VCaP (cell line): ENCODE results near the gene PDZD11.
"Not testable (repeated sequence)": the region's sequence is repeated elsewhere in the genome, so short reads cannot be mapped to it uniquely, and the experiment has no call there.

Experiments
- H3K27ac ChIP-seq: fragments of 450-650 bp; 2 replicates; pipeline ENCODE4 v1.5.1; 2017
- TF ChIP-seq, protein P1 (sequence below): fragments of 450-650 bp; conservative IDR thresholded peaks from 2 replicates; pipeline ENCODE4 v1.5.1; 2017; ENCODE audit warnings: mild to moderate bottlenecking, moderate library complexity

PDZD11 gene

DNA sequence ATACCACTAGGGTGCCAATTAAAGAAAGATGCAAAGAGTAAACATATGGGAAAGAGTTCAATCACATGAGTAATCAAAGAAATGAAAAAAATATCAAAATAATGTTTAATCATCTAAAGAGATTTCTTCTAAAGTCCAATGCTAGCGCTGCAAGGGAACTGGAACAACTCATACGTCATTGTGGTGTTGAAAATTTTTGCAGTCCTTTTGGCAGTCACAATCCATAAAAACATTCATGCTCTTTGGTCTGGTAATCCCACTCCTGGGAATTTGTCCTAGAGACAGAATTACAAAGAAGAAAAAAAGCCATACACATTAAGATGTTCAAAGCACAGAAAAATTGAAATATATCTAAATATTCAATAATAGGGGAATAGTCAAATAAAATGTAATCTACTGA, 34.3 kb downstream of the PDZD11 start:
- H3K27ac ChIP-seq = no peak overlapping the region
- TF ChIP-seq, protein P1, sequence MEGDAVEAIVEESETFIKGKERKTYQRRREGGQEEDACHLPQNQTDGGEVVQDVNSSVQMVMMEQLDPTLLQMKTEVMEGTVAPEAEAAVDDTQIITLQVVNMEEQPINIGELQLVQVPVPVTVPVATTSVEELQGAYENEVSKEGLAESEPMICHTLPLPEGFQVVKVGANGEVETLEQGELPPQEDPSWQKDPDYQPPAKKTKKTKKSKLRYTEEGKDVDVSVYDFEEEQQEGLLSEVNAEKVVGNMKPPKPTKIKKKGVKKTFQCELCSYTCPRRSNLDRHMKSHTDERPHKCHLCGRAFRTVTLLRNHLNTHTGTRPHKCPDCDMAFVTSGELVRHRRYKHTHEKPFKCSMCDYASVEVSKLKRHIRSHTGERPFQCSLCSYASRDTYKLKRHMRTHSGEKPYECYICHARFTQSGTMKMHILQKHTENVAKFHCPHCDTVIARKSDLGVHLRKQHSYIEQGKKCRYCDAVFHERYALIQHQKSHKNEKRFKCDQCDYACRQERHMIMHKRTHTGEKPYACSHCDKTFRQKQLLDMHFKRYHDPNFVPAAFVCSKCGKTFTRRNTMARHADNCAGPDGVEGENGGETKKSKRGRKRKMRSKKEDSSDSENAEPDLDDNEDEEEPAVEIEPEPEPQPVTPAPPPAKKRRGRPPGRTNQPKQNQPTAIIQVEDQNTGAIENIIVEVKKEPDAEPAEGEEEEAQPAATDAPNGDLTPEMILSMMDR = no peak

- TF ChIP-seq, protein P1 = no peak
- no peak overlapping the region for H3K27ac ChIP-seq
Observed at GRCh38 chrX:70254909-70255308, 34.8 kb downstream of the PDZD11 start.

DNA sequence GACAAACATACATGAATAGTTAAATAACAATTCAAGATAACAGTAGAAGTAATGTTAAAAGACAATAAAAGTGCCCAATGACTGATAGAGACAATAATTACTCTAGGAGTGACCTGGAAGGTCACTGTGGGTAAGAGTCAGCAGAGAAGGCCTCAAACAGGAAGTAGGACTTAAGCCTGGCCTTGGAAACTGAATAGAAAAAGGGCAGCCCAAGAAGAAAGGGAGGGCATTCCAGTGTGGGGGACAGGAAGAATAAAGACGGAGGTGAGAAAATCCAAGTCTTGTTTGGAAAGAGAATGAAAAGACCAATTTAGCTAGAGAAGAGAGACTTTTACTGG, 35.7 kb downstream of the PDZD11 start:
- TF ChIP-seq, protein P1 = no peak
- H3K27ac ChIP-seq = no peak overlapping the region

DNA sequence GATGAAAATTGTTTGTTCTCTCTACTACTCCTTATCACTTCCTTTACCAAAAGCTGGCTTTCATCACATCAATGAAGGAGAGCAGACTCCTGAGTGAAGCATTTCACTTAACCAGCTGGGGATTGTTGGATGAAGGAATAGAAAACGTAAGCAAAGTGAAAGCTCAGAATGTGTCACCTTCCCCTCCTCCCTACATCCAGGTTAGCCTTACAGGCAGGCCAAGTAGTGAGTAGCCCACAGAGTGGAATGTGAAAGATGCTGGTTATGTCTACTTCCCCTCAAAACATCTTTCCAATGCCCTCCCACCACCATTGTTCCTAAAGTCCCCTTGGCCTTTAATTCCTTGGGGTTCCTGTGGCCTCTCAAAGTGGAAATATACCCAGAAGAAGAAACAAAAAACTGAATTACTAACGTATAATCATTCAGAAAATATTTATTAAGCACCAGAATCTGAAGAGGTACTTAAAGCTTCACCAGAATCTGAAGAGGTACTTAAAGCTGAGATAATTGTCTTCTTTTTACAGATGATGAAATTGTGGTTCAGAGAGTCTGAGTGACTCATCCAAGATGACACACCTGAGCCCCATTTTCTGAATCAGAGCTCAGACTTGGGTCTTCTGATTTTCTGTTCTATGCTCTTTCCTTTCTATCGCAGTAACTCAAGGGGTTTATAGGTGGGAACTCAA, 36.2 kb downstream of the PDZD11 start:
- no peak overlapping the region for H3K27ac ChIP-seq
- TF ChIP-seq, protein P1 = no peak

- TF ChIP-seq, protein P1 = no peak
- no peak overlapping the region for H3K27ac ChIP-seq
Observed at GRCh38 chrX:70252491-70252890, 37.2 kb downstream of the PDZD11 start.

DNA sequence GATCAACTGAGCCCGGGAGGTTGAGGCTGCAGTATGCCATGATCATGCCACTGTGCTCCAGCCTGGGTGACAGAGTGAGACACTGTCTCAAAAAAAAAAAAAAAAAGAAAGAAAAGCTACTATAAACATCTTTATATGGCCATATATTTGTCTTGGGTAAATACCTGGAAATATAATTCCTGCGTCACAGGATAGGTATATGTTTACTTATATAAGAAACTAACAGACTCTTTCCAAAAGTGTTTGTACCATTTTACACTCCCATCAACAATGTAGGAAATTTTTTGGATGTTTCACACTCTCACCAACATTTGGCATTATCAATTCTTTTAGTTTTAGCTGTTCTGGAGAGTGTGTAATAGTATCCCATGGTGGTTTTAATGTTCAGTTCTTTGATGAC, 42.5 kb downstream of the PDZD11 start:
- TF ChIP-seq, protein P1 = no peak
- peak overlapping the region; percentile 41 for H3K27ac ChIP-seq

GRCh38 chrX:70244881-70245280, 44.8 kb downstream of the PDZD11 start:
- TF ChIP-seq, protein P1 = no peak
- no peak overlapping the region for H3K27ac ChIP-seq

- H3K27ac ChIP-seq = not testable (repeated sequence)
Observed at GRCh38 chrX:70243601-70244000, 46.1 kb downstream of the PDZD11 start.
